Measurements from ENCODE around the gene FAM167B.
"Not testable (repeated sequence)": the region's sequence is repeated elsewhere in the genome, so short reads cannot be mapped to it uniquely, and the experiment has no call there.

The FAM167B gene

DNA sequence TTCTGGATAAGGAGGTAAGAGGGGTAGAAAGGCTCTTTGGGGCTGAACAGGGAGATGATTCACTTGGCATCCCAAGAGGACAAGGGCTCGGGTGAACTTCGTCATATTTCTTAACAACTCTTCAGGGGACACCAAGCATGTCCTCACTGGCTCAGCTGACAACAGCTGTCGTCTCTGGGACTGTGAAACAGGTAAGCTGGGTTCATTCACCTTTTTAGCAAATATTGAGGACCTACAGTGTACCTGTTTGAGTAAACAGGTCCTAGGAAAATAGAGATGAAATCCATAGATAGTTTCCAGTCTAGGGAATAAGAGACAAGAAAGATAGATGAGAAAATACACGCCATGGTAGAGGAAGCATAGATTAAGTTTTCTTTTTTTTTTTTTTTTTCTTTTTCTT is 22.7 kb upstream of the FAM167B start:
- no peak for DNase-seq

DNA sequence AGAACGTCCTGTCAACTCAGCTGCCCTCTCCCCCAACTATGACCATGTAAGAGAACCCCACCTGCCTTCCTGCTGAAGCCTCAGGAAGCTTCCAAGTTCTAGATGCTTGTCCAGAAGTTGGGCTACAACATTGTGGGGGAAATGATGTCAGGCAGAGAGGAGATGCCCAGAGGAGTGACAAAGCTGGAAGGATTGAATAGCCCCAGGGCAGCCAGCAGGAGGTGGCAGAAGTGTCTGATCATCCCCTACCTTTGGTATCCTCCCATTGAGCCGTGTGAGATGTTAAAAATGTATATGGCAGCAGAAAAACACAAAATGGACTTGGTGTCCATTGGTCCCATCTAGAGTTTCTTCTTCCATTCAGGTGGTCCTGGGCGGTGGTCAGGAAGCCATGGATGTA is 18.3 kb upstream of the FAM167B start:
- DNase-seq: no peak

- DNase-seq: no peak
These were observed 15.1 kb upstream of the FAM167B start for GRCh38 chr1:32231843-32232432.

- no peak for DNase-seq
These were observed 14.3 kb upstream of the FAM167B start for GRCh38 chr1:32232558-32233304.

DNA sequence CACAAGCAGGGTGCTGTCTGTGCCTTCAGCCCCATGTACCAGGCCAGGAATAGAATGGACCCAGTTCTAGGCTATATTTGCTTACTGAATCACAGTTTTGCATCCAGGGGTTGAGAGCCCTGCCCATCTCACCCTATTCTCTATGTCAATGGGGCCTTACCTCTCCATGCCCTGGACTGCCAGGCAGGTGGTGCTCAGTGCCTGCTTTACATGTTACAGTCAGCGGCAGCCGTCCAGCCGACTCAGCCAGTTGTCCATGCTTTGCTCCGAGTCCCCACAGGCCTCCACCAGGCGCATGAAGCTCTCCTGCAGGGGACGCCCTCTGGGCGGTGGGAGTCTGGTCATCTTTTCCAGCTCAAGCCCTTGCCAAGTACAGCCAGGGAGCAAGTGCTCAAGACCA is 12.2 kb upstream of the FAM167B start:
- no peak for DNase-seq

GRCh38 chr1:32239337-32239736 is 7.7 kb upstream of the FAM167B start:
- DNase-seq: no peak

GRCh38 chr1:32239790-32240139 is 7.3 kb upstream of the FAM167B start:
- DNase-seq: no peak

DNA sequence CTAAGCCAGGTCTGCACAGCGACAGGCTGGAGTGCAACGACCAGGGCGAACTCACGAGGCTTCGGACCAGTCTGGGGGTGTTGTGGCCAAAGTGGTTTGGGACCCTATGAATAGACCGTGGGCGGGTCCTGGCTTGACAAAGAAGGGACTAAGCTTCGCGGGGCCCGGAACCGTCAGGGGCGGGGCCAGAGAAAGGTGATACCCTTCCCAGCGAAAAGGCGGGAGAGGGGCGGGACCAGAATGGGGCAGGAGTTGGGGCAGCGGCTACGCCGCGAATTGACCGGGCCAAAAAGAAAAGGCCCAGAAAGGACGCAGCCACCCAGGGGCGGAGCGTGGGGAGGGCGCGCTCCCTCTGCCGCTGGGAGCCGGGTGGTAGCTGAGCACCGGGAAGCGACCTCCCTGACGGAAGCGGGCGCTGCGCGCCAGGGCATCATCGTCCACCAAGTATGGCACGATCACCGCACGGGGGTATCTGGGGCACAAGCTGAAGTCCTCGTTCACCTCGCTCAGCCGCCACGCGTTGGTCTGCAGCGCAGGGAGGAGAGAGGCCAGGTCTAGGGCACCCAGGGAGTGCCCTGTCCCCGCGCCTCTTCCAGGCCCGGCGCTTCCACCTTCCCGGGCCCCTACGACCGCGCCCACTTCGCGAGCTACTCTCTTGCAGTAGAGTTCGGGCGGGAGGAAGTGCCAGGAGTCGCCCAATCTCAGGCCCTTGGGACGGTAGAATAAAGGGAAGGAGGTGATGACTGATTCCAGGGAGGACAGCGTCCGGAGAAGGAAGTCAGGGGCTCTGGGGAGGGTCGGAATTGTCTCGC is 6.7 kb upstream of the FAM167B start:
- peak; percentile 9 for DNase-seq

DNA sequence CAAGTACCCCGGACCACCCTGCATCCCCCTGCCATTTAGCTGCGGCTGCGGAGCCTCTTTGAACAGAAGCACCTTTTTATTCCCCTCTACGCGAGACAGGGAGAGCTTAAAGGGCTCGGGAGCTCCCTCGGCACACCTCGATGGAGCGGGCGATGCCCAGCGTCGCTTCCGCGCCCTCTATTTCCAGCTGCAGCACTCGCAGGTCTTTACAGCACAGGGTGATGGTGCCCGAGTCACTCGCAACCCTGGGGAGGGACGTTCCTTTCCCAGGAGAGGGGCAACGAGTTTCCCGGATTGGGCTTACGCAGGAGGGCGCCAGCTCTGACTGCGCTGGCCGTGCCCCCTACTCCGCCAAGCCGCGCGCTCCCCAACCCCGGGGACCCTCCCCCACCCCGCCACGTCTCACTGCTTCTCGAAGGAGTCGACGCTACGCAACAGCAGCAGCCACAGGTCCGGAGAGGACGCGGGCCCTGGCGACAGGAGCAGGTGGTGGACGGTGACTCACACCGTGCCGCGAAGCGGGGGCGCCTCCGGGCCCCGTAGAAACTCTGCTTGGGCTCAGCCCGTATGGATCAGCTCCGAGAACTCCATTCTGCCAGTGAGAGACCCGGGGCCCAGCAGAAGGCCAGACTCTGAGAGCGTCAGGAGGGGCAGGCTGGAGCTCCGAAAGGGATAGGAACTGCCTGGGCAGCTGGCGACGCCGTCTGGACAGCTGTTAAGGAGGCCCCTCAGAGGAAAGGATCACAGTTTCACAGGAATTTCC is 5.8 kb upstream of the FAM167B start:
- no peak for DNase-seq

- DNase-seq: no peak
These were observed 4.6 kb upstream of the FAM167B start for GRCh38 chr1:32242341-32242851.

GRCh38 chr1:32247452-32247851 is 430 bp downstream of the FAM167B start:
- DNase-seq: no peak

DNA sequence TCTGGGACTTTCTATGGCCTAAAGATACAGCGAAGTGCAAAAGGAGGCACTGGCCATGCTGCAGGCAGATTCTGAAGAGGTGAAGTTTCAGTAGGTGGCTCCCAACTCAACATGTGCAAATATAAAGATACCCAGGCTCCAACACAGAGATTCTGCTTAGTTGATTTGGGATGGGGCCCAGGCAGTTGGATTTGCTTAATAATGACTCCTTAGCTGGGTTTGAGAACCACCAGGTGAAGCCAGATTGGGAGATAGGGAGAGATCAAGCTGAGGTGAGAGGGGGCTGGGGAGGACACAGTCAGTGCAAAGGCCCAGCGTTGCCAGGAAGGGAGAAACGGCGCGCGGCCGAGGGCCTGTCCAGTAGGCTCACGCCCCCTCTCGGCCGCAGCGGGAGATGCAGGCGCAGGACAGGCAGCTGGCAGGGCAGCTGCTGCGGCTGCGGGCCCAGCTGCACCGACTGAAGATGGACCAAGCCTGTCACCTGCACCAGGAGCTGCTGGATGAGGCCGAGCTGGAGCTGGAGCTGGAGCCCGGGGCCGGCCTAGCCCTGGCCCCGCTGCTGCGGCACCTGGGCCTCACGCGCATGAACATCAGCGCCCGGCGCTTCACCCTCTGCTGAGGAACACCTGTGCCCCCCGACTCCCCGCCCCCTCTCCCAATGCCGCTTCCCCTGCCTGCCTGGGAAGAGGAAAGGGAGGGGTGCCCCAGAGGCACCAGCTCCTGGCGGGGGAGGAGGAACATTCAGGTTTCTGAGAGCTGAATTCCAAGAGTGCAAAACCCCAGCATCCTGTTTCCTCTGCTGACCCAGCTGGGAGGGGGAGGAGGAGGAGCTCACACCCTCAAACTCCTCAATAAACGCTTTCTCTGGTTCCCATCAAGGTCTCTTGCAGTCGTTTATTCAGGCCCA is 1.2 kb downstream of the FAM167B start:
- peak; percentile 66 for DNase-seq

DNA sequence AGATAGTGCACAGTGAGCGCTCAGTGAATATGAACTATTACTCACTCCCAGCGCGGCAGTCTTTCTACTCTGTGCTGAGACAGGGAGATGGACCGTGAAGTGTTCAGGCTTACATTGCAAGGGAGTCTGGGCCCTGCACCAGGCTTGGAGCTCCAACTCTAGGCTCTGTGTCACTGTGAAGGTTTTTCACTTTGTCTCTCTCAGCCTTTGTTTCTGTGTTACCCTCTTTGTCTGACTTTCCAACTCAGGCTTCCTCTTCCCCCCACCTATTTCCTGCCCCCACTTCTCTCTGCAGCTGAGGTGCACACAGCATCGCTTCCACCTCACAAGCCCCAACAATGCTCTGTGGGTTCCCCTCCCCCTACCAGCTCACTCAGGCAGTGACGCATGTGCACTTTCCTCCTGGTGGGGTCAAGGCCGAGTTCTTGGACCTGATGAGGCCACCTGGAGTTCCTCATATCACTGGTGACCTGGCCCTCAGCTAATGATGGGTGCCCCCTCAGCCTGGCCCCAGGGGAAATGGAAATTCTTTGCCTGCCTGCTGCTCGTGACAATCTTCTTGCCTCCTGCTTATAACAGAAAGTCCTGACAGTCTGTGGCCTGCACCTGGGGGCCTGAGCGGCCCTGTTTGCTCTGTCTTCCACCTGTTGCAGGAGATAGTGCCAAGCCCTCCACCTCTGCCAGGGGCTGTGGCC is 3.0 kb downstream of the FAM167B start:
- DNase-seq: no peak

GRCh38 chr1:32250893-32251716 is 4.1 kb downstream of the FAM167B start, which contains the start of gene LCK:
TSS of gene LCK (plus strand) at chr1:32251265. CDS start at chr1:32274330, 23,065 bp downstream.
- DNase-seq: no peak

- DNase-seq: no peak
These were observed 8.3 kb downstream of the FAM167B start for GRCh38 chr1:32255072-32256071.

DNA sequence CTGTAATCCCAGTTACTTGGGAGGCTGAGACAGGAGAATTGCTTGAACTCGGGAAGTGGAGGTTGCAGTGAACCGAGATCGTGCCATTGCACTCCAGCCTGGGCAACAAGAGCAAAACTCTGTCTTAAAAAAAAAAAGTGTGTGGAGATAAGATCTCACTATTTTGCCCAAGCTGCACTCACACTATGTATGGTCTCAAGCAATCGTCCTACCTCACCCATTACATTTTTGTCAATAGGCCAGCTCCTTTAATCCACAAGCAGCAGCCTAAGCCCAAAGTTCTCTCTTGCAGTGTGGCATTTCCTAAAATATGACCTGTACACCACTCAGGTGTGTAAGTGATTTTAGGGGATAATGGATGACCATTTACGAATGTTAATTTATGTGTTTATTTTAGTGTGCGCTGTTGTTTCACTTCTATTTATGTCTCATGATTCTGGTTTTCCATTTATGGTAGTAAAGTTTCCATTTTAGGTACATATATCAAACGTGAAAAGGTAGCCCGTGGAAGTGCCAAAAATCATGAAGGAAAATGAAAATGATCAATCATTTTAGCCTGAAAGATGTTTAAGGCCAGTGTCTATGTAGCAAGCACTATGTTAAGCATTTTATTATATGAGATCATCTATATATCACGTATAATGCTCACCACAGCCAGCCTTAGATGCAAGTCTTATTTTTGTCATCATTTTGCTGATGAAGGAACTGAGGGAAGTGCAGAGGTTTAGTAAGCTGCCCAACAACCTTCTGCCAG is 9.6 kb downstream of the FAM167B start:
- DNase-seq: no peak

- no peak for DNase-seq
These were observed 10.1 kb downstream of the FAM167B start for GRCh38 chr1:32257227-32257508.

DNA sequence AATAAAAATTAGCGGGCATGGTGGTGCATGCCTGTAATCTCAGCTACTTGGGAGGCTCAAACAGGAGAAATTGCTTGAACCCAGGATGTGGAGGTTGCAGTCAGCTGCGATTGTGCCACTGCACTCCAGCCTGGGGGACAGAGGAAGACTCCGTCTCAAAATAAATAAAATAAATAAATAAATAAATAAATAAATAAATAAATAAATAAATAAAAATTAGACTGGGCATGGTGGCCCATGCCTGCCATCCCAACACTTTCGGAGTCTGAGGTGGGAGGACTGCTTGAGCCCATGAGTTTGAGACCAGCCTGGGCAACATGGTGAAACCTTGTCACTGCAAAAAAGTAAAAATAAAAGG is 16.2 kb downstream of the FAM167B start:
- not testable (repeated sequence) for DNase-seq

GRCh38 chr1:32263744-32264143 is 16.7 kb downstream of the FAM167B start:
- DNase-seq: no peak
